Endothelial cell of umbilical vein (primary cell): ENCODE results near the gene COL4A1. TPM values are rescaled to one million over a fixed set of nuclear protein-coding genes. Genes with fewer than 3 reads are reported as not detected.
A peak's percentile ranks its signal among the peaks of the same experiment; 100 is the strongest.

Experiments used
- BruUV-seq: library from RNA; stranded (reverse); fragments of 400-500 nt; replicated peaks from 2 replicates; lab custom pipeline; 2021; lab: Mats Ljungman, UMichigan
- CTCF ChIA-PET: fragments of 300-600, 350-600 bp; sonication (Branson Sonifier 250); formaldehyde crosslinking; loops from one replicate; lab custom pipeline; 2021; ENCODE audit warnings: antibody characterized with exemption, inconsistent platforms; lab: Charles Lee
- POLR2A ChIA-PET: fragments of 300-600, 350-600 bp; sonication (Branson Sonifier 250); formaldehyde crosslinking; loops from one replicate; lab custom pipeline; 2021; ENCODE audit warnings: antibody characterized with exemption, inconsistent platforms; lab: Charles Lee
- DNase-seq: peaks from one replicate; pipeline ENCODE4 v3.0.0-alpha.2; 2011; ENCODE audit warnings: low read depth, low spot score
- FAIRE-seq: peaks from 2 replicates; lab custom pipeline; 2011; peaks lifted over from hg19 to GRCh38; lab: Jason Lieb, UNC
- H2AFZ ChIP-seq: 2 replicates; pipeline ENCODE4 v1.6.0; 2012; ENCODE audit warnings: low read depth, low read length, control low read depth, inconsistent platforms
- H3K27ac ChIP-seq: 2 replicates; pipeline ENCODE4 v1.5.1; 2011; ENCODE audit warnings: low read depth, mild to moderate bottlenecking, control low read depth, low read length, moderate library complexity; ENCODE audit not compliant: insufficient read depth
- H3K27me3 ChIP-seq, 2 experiments: 2 replicates each; pipeline versions ENCODE4 v1.6.0 to v1.6.1; 2011; ENCODE audit warnings: low read length in 2 of 2, mixed read lengths in 1 of 2; ENCODE audit not compliant: control insufficient read depth in 2 of 2, insufficient read depth in 2 of 2
- H3K36me3 ChIP-seq, 2 experiments: 2 replicates in 1 of 2; 3 replicates in 1 of 2; pipeline ENCODE4 v1.5.1; 2011; ENCODE audit warnings: low read length in 2 of 2, mild to moderate bottlenecking in 1 of 2, moderate library complexity in 1 of 2; ENCODE audit not compliant: control insufficient read depth in 2 of 2, insufficient read depth in 2 of 2; ENCODE audit errors: extremely low read depth in 1 of 2
- H3K4me1 ChIP-seq: 3 replicates; pipeline ENCODE4 v1.5.1; 2011; ENCODE audit warnings: mild to moderate bottlenecking, low read length; ENCODE audit not compliant: control insufficient read depth, insufficient read depth; ENCODE audit errors: extremely low read depth
- H3K4me2 ChIP-seq: 2 replicates; pipeline ENCODE4 v1.6.1; 2011; ENCODE audit warnings: low read length, control low read depth, mixed read lengths; ENCODE audit not compliant: insufficient read depth
- H3K4me3 ChIP-seq, 3 experiments: fragments of 200-600 bp in 1 of 3; sonication (generic), shearing (Covaris generic) in 1 of 3; replicated peaks in 1 of 3; 2 replicates each; pipeline ENCODE4 v1.5.1; 2011 to 2016; ENCODE audit warnings: control low read depth in 3 of 3, low read length in 3 of 3, mild to moderate bottlenecking in 2 of 3, inconsistent platforms in 1 of 3, low read depth in 1 of 3, moderate library complexity in 1 of 3; ENCODE audit not compliant: insufficient read depth in 1 of 3
- H3K79me2 ChIP-seq: 2 replicates; pipeline ENCODE4 v1.6.0; 2012; ENCODE audit warnings: low read length, inconsistent platforms; ENCODE audit not compliant: control insufficient read depth, insufficient read depth
- H3K9ac ChIP-seq: replicated peaks from 2 replicates; pipeline ENCODE3; 2011; ENCODE audit warnings: low read length, control low read depth; ENCODE audit not compliant: insufficient read depth; ENCODE audit errors: extremely low read depth
- H3K9me1 ChIP-seq: replicated peaks from 3 replicates; pipeline ENCODE4 v1.6.0; 2011; ENCODE audit warnings: mild to moderate bottlenecking, low read length; ENCODE audit not compliant: control insufficient read depth, insufficient read depth; ENCODE audit errors: extremely low read depth
- H3K9me3 ChIP-seq: replicated peaks from 2 replicates; pipeline ENCODE4 v1.5.1; 2012; ENCODE audit warnings: low read length, inconsistent platforms; ENCODE audit not compliant: control insufficient read depth, insufficient read depth
- H4K20me1 ChIP-seq: replicated peaks from 2 replicates; pipeline ENCODE3; 2011; ENCODE audit warnings: mild to moderate bottlenecking, low read length; ENCODE audit not compliant: control insufficient read depth, insufficient read depth; ENCODE audit errors: extremely low read depth
- CTCF ChIP-seq, 2 donors: IDR thresholded peaks; 1 replicate in 1 of 2; 2 replicates in 1 of 2; pipeline ENCODE4 v1.5.1; 2011; ENCODE audit warnings: low read length in 2 of 2, mild to moderate bottlenecking in 2 of 2, moderate library complexity in 2 of 2, control low read depth in 1 of 2, inconsistent platforms in 1 of 2, low read depth in 1 of 2; ENCODE audit not compliant: insufficient read depth in 1 of 2; ENCODE audit errors: extremely low read depth in 1 of 2
- EZH2 ChIP-seq: IDR thresholded peaks from 2 replicates; pipeline ENCODE4 v1.6.1; 2012; ENCODE audit warnings: borderline replicate concordance, low read depth, mild to moderate bottlenecking, moderate library complexity, low read length, inconsistent platforms; ENCODE audit not compliant: severe bottlenecking
- FOS ChIP-seq: IDR thresholded peaks from 2 replicates; pipeline ENCODE4 v1.6.1; 2011; ENCODE audit warnings: mild to moderate bottlenecking, low read length, moderate library complexity, borderline replicate concordance; ENCODE audit not compliant: insufficient read depth
- GATA2 ChIP-seq: IDR thresholded peaks from 2 replicates; pipeline ENCODE4 v1.7.0; 2011; ENCODE audit warnings: low read depth, mild to moderate bottlenecking, moderate library complexity, mixed read lengths, low read length; ENCODE audit not compliant: insufficient read length, insufficient read depth
- JUN ChIP-seq: IDR thresholded peaks from 2 replicates; pipeline ENCODE4 v1.6.1; 2011; ENCODE audit warnings: borderline replicate concordance, low read depth; ENCODE audit not compliant: insufficient read length, insufficient read depth
- MAX ChIP-seq: IDR thresholded peaks from 2 replicates; pipeline ENCODE4 v1.6.1; 2011; ENCODE audit not compliant: insufficient read depth, insufficient read length
- MYC ChIP-seq: IDR thresholded peaks from one replicate; pipeline ENCODE4 v1.6.1; 2011; ENCODE audit warnings: mild to moderate bottlenecking, low read depth, low read length
- POLR2A ChIP-seq: IDR thresholded peaks from 2 replicates; pipeline ENCODE4 v1.6.1; 2012; ENCODE audit warnings: low read depth, mild to moderate bottlenecking, control low read depth, low read length
- POLR2AphosphoS5 ChIP-seq: IDR thresholded peaks from 2 replicates; pipeline ENCODE4 v1.6.1; 2012; ENCODE audit warnings: low read depth, mild to moderate bottlenecking, control low read depth, low read length, moderate library complexity; ENCODE audit not compliant: insufficient read depth
- dilution Hi-C: fragments of 300-500 bp; cut with MboI; formaldehyde crosslinking; loops from one replicate; pipeline ENCODE4 v1.15.0; 2019; ENCODE audit warnings: low sequenced_read_pairs; ENCODE audit not compliant: extremely low pct_ligation_motif_present
- intact Hi-C: fragments of 100-400 bp; cut with micrococcal nuclease; formaldehyde crosslinking; loops from one replicate; pipeline ENCODE4 v1.10.0; 2022
- polyA plus RNA-seq, 4 experiments: library from polyadenylated mRNA; depleted of rRNA in 3 of 4; stranded (reverse) in 3 of 4; unstranded in 1 of 4; fragments of >200 nt; gene quantifications; 2 replicates each; pipeline versions ENCODE4 v1.2.1 to v1.2.3, GENCODE V29; 2011 to 2012; ENCODE audit warnings: missing spikeins in 1 of 4
- total RNA-seq: library from RNA; stranded (reverse); gene quantifications from 2 replicates; pipeline ENCODE4 v1.2.3, GENCODE V29; 2021

Gene COL4A1
- total and polyA plus RNA-seq, 2 donors (not counting 3 experiments of a cell fraction or from before 2014, with no cell fraction given) = 384 to 1,119 TPM

- peak overlapping the region; percentile 77 for H3K27ac ChIP-seq
- no TSS peak for BruUV-seq
- no peaks in the 10 kb centered on the region for H3K9me1 ChIP-seq
- peak overlapping the region; percentile 42 for H3K9ac ChIP-seq
- H3K79me2 ChIP-seq = peaks cover 45% of the 10 kb centered on the region
- peak overlapping the region; percentile 88 for H3K4me2 ChIP-seq
- no peaks in the 10 kb centered on the region for H3K27me3 ChIP-seq
- intact Hi-C loops = loop anchor here (1.0 to 2.0 kb wide), 8 partner anchors 9 to 150 kb away; partner anchors contain the start of genes COL4A1 and COL4A2
- ChIA-PET CTCF (interaction anchor here (0.6 to 3.2 kb wide), 15 partner anchors 8 to 185 kb away, joined by 3 to 30 read pairs (median 3); partner anchors contain the start of genes COL4A1 and COL4A2), POLR2A (interaction anchor here (1.0 kb wide), 1 partner anchor 40 kb away, joined by 3 read pairs; no protein-coding TSS in a partner anchor)
- H3K4me1 ChIP-seq = peaks cover 57% of the 10 kb centered on the region
- peak; percentile 19 for TF ChIP-seq POLR2A
- TF ChIP-seq MYC = no peak
- peak; percentile 88 for TF ChIP-seq JUN
- TF ChIP-seq MAX = no peak
- peak; percentile 98 for TF ChIP-seq FOS
- TF ChIP-seq CTCF (IDR thresholded peaks at IDR 0.05; ENCODE audit: extremely low read depth in 1 of 2, insufficient read depth in 1 of 2, low read depth in 1 of 2, low read length in 2 of 2) = no peak
- no peak for TF ChIP-seq GATA2
- TF ChIP-seq POLR2AphosphoS5 = peak; percentile 61
- no peak for TF ChIP-seq EZH2
- no peaks in the 10 kb centered on the region for H4K20me1 ChIP-seq
- H3K4me3 ChIP-seq = peak overlapping the region in 1 of 3 experiments; percentile 28
- no peak overlapping the region for H2AFZ ChIP-seq
- H3K9me3 ChIP-seq = no peaks in the 10 kb centered on the region
- dilution Hi-C loops = no loop called here
- DNase-seq (peak; percentile 92), FAIRE-seq (peak; percentile 96)
- peaks cover 2 to 3% of the 10 kb centered on the region in 2 experiments for H3K36me3 ChIP-seq
These were observed 47.9 kb downstream of the COL4A1 start for GRCh38 chr13:110258876-110259631.
